Measurements from ENCODE around the gene GNG2. TPM values are rescaled to one million over a fixed set of nuclear protein-coding genes. Genes with fewer than 3 reads are reported as not detected.

Gene GNG2
- total RNA-seq, 2 donors from 2014 or later, result 14.5 to 29.5 TPM

DNA sequence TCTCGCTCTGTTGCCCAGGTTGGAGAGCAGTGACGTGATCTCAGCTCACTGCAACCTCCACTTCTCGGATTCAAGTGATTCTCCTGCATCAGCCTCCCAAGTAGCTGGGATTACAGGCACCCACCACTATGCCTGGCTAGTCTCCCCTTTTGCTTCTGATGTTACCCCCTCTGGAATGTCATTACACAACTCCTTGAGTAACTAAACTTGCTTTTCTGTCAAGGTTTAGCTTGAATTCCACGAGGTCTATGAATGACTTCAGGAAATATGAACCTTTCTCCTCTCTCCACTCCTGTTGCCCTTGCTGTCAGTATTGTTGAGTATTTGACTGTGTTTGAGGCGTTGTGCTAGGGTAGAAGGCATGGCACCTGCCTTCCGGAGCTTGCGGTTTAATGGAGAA, 112.2 kb downstream of the GNG2 start:
- no peak for DNase-seq (ENCODE audit: low spot score)
- intact Hi-C loops (cut with DNase I), result no loop called here

DNA sequence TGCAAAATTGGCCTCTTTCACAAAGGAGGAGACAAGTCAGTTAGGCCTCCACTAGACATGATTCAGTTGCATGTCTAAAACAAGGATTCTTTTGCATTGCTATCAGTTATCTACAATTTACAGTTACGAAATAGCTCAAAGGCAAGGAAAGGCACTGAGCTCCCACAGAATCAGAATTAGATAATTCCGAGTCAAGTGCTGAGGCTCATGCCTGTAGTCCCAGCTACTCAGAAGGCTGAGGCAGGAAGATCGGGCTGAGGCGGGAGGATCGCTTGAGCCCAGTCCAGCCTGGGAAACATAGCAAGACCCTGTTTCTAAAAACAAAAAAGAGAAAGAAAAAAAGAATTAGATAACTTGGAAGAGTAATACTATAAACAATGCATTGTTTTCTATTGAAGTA, 116.7 kb downstream of the GNG2 start:
- intact Hi-C loops (cut with DNase I), result loop anchor here in 1 of 2 donors (5.0 kb wide), 1 partner anchor 695 kb away; no protein-coding TSS in a partner anchor
- DNase-seq (ENCODE audit: low spot score), result no peak

DNA sequence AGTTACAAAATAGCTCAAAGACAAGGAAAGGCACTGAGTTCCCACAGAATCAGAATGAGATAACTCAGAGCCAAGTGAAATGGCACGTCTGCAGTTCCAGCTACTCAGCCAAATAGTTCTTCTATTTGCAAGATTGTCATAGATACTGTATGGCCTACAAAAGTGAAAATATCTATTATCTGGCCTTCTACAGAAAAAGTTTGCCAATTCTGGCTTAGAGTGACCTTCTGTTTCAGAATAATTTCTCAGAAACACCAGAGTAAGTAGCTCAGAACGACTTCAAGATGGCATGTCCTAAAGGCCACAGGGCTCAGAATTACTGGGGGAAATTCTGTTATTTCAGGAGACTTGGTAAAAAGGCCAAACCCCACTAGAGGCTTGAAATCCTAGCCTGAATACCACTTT, 118.3 kb downstream of the GNG2 start:
- intact Hi-C loops (cut with DNase I), result loop anchor here in 1 of 2 donors (5.0 kb wide), 1 partner anchor 696 kb away; no protein-coding TSS in a partner anchor
- DNase-seq (ENCODE audit: low spot score), result no peak

DNA sequence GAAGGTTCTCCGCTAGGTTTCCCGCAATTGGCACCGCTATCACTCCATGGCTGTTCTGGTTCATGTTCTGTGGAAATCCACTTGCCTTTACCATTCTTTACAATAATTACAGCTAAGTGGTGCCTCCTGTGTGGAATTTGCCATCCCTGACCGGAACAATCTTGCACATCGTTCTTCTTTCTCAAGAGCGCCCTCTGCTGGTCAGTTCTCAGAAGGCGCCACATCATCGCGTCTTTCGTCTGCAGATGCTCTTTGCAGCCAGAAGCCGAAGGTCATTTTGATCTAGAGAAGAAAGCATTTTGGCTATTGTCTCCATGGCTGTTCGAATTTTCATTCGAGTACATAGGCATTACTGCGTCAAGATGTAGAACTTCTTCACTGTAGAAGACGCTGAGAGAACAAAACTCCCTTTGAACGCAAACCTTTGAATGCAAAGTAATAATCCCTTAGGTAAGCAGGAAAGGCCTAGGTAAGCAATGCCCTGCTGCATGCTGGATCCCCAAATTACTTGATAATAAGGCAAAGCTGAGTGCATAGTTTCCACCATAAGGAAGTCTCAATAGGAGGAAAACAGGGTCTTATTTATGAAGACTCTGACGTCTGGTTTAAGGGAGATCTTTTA, 118.8 kb downstream of the GNG2 start:
- intact Hi-C loops (cut with DNase I), result loop anchor here in 1 of 2 donors (5.0 kb wide), 1 partner anchor 697 kb away; no protein-coding TSS in a partner anchor
- peak; percentile 93 for DNase-seq (ENCODE audit: low spot score)

DNA sequence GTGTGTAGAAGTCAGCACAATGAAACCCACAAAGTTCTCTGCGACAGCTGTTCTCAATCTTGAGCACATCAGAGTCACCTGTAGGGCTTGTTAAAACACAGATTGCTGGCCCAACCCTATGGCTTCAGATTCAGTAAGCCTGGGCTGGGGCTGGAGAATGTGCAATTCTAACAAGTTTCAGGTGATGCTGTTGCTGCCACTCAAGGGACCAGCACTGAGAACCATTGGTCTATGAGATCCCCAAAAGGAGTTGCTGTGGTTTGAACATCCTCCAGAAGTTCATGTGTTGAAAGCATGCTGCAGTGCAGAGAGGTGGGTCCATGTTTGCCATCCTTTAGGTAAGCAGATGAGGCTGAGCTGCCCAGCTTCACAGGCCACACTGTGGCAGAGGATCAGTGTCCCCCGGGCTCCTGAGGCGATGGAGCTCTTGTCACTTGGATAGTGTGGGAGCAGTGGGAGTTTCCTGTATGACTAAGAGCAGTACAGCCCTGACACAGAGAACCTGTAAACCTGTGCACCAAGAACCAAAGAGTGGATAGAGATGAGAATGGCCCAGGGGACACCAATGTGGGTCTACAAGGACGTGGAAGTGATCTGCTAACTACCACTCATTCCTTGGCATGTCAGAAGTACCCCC, 120.9 kb downstream of the GNG2 start:
- intact Hi-C loops (cut with DNase I), result no loop called here
- DNase-seq (ENCODE audit: low spot score), result no peak

DNA sequence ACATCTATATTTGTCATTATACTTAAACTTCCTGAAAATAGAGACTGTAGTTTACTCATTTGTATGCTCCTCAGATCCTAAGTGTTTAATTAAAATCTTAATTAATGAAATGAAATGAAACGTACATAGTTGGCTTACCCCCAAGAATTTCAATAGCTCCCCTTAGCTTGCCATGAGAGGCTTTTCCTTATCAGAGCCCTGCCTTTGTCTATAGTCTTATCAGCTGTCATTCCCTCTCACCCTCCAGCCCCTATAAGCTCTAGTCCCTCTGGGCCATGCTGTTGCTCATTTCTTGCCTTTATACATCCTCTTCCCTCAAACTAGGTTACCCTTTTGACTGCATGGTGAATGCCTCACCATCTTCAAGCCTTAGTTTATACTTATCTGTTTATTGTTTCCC, 127.8 kb downstream of the GNG2 start:
- DNase-seq (ENCODE audit: low spot score), result no peak
- intact Hi-C loops (cut with DNase I), result no loop called here

DNA sequence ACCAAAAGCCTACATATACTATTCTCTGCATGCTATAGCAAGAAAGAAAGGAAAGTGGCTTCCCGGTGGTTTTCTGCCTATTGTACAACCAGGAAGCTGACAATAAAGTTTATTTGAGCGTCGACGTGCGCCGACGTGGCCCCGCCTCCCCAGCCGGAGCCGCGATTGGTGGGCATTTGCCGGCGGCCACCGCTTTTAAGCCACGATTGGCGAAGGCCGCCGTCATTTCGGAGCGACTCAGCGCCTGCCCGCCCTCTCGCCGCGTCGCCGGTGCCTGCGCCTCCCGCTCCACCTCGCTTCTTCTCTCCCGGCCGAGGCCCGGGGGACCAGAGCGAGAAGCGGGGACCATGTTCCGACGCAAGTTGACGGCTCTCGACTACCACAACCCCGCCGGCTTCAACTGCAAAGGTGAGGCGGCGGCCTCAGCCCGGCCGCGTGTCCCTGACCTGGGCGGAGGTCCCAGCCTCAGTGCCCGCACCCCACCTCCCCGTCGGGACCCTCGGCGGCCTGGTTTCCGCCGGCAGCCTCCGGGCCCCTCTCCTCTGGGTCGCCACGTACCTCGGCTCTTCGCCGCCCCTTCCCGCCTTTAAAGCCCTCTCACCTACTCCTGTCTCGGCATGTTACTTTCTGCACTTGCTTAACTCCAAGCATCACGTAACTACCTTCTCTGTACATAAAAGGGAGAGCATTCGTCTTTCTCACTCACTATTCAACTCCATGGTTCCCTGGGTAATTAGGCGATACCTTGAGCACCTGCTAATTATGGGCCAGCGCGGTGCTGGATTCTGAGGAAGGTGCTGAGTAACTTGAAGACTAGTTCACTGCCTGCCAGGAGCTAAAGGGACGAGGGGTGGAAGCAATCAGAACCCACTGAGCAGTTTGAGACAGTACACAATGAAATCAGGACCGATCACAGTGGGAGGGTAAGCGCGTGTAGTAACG, 129.2 kb downstream of the GNG2 start, which contains the start of gene RTRAF:
RTRAF (plus strand) TSS at position 254 of the 942 bp plus-strand sequence; CDS start at position 348, 94 bp downstream.
- intact Hi-C loops (cut with DNase I), result loop anchor here (10.0 kb wide), 3 partner anchors 145 to 485 kb away; partner anchors contain the start of gene PTGDR (in 1 of the 2)
- DNase-seq (ENCODE audit: low spot score), result peak; percentile 98

DNA sequence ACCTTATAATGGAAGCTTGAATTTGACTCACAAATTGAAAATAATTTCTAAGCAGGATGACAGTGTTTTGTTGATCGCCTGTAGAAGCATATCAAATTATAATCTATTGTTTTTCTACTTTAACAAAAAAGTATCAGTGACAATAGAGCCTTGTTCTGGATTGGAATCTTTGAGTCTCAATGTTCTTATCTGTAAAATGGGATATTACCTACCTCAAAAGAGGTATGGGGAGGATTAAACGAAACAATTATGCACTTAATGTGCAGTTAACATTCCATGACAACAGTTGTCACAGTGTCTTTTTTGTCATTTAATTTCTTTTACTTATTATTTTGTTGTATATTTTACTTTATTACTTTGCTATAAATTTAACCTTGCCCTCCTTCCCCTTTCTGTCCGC, 130.1 kb downstream of the GNG2 start:
- intact Hi-C loops (cut with DNase I), result loop anchor here (10.0 kb wide), 3 partner anchors 144 to 484 kb away; partner anchors contain the start of gene PTGDR (in 1 of the 2)
- DNase-seq (ENCODE audit: low spot score), result no peak

DNA sequence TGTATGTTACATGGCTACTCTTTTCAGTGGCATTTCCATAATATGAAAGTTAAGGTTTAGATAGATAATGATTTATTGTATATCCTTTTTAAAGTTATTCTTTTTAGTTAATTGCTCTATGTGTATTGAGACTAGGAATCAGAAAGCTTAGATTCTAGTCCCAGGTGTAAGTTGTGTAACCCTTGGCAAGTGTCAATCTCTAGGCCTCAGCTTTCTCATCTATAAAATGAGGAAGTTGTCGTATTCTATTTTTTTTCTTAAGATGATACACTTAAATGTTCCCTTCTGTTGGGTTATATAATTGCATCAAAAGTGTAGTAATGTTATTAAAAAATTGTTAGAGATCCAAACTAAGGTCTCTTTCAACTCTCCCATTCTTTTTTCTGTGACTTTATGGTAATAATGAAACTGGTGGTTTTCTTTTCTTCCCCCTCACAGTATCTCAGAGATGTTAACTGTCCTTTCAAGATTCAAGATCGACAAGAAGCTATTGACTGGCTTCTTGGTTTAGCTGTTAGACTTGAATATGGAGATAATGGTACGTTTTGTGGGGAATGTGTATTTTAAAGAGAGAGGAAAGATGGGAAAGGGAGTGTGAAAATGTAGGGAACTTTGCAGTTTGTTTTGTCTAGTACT, 133.0 kb downstream of the GNG2 start:
- DNase-seq (ENCODE audit: low spot score), result no peak
- intact Hi-C loops (cut with DNase I), result loop anchor here (10.0 kb wide), 3 partner anchors 141 to 481 kb away; partner anchors contain the start of gene PTGDR (in 1 of the 2)

DNA sequence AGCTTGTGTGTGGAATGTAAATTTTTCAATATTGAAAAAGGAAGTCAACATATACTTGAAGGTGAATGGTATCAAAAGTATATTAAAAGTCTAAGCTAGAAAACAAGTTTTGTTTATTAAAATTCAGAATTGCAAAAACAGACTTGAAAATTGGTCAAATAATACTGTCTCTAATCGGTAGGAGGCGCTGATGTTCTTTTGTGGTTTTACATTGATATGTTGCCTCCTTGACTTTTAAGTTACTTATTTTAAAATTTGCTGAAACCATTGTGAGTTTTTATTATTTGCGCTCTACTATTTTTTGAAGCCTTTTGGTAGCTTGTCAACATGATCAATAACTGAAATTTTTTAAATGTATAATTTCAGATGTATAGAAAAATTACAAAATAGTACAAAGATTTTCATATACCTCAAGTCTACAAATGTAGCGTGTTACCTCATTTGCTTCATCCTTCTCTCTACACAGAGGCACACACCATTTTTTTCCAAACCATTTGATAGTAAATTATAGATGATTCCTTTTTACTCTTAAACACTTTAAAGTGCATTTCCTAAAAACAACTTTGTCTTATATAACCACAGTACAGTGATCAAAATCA, 135.8 kb downstream of the GNG2 start:
- intact Hi-C loops (cut with DNase I), result loop anchor here (5.0 to 10.0 kb wide), 4 partner anchors 136 to 479 kb away; partner anchors contain the start of gene PTGDR (in 1 of the 2)
- DNase-seq (ENCODE audit: low spot score), result no peak

DNA sequence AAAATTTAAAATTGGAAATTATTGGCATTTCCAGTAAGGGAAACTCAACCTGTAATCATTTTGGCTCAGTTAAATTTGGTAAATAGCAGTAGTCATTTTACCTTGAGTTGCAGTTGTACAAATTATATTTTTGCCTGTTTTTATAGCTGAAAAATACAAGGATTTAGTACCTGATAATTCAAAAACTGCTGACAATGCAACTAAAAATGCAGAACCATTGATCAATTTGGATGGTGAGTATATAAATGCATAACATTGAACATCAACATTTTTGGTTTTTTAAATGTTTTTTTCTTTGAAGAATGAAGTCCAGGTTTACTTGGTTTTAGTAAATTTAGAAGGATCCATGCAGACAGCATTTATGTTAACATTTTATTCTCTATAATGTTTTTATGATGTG, 137.9 kb downstream of the GNG2 start:
- intact Hi-C loops (cut with DNase I), result loop anchor here (5.0 to 10.0 kb wide), 4 partner anchors 134 to 476 kb away; partner anchors contain the start of gene PTGDR (in 1 of the 2)
- DNase-seq (ENCODE audit: low spot score), result no peak

DNA sequence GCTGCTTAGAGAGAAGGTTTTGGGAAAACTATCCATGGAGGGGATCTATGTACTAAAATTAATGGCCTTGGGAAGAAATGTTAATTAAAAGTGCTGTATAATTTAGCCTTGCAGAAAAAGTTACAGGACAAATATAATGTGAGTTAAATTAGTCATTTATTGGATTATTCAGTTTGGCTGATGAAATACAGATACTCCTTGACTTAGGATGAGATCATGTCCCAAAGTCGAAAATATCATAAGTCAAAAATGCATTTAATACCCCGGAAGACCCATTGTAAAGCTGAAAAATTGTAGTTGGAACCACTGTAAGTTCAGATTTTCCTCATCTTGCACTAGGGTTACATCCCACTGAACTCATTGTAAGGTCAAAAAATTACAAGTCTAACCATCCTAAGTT, 138.7 kb downstream of the GNG2 start:
- intact Hi-C loops (cut with DNase I), result loop anchor here (5.0 to 10.0 kb wide), 4 partner anchors 133 to 476 kb away; partner anchors contain the start of gene PTGDR (in 1 of the 2)
- no peak for DNase-seq (ENCODE audit: low spot score)

DNA sequence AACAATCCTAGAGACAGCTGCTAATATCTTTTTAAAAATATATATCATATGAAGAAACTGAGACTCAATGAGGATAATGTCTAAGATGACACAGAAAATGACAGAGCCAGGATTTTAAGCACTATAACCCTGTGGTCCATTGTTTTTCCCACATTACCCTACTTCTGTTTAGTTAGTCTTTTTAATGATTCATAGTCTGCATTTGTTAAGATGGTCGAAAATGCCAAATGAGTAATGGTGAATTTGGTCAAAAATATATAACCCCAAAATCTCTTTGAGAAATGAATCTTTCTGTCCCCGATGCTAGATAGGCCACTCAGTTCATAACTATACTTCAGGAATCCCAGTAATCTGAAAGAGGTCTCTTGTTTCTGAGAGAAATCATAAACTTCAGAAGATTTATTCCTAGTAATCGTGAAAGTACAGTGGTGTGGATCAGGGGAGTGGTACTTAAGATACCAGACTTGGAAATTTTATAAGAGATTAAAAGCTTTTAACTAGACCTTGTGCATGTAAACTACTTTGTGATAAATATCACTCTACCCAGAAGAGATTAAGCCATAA, 139.7 kb downstream of the GNG2 start:
- DNase-seq (ENCODE audit: low spot score), result no peak
- intact Hi-C loops (cut with DNase I), result loop anchor here in 1 of 2 donors (10.0 kb wide), 1 partner anchor 115 kb away; no protein-coding TSS in a partner anchor

DNA sequence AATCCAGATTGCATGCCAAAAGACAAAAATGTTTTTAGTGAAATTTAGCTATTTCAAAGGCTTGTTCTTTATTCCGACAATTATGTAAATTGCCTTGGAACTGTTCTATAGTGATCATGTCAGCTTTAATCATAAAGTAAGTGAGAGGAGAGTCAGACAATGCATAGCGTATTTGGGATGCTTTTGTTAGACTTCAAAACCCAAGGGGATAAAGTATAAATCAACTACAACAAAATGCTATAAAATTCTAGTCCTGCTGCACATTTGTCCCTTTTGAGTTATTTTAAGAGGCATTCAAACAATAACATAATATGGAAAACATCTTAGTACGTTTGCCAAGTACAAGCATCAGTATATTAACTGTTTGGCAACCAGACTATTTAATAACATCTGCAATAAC, 140.3 kb downstream of the GNG2 start:
- intact Hi-C loops (cut with DNase I), result loop anchor here in 1 of 2 donors (10.0 kb wide), 1 partner anchor 114 kb away; no protein-coding TSS in a partner anchor
- no peak for DNase-seq (ENCODE audit: low spot score)

DNA sequence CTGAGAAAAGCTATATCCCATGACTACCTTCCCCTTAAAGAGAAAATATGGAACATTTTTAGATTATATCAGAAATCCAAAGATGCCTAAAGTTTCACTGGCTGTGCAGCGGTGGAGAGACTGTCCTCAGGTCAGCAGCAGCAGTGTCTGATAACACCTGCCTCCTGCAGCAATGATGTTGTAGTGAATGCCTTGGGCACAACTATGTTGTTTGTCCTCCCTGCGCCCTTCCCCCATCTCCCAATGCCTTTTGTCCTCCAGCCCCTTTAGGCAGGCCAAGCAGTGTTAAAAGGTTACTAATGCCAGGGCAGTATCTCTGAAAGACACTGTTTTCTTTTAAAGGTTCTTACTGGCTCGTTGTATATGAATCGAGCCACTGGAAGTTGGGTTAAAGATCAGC, 142.1 kb downstream of the GNG2 start:
- intact Hi-C loops (cut with DNase I), result loop anchor here in 1 of 2 donors (10.0 kb wide), 1 partner anchor 112 kb away; no protein-coding TSS in a partner anchor
- DNase-seq (ENCODE audit: low spot score), result no peak

DNA sequence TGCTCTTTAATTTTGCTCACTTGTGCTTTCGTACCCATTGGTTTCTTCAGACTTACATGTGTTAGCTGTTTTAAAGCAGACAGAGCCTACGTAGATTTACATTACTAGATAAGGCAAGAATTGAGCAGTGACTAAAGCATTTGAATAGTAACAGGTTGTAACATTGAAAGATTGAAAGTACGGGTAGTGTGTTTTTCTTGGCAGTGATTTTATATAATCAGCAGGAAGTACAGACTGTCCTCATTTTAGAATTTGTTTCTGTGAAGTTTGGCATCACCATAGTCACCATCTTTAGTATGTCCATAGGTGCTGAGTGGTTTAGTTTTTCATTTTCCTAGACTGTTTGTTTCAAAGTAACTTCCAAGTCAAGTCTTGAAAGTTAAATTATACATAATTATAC, 142.9 kb downstream of the GNG2 start:
- DNase-seq (ENCODE audit: low spot score), result no peak
- intact Hi-C loops (cut with DNase I), result loop anchor here in 1 of 2 donors (10.0 kb wide), 1 partner anchor 111 kb away; no protein-coding TSS in a partner anchor

DNA sequence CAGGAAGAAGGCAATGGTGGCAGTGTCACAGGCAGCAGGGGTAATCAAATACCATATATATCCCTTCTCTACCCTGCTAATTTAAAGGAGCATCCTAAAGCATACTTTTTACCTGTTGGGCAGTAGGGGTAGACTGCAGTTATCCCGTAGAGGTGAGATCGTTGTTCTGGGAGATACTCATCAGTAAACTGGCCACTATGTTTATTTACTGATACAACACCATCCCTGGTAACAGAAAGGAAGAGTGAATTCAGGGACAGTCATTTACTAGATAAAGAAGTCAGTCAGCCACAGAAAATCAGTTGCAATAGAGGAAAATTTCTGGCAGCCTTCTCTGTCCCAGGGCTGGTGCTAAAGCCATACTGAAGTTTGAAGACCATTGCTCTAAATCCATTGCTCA, 145.2 kb downstream of the GNG2 start:
- intact Hi-C loops (cut with DNase I), result loop anchor here in 1 of 2 donors (10.0 kb wide), 1 partner anchor 109 kb away; no protein-coding TSS in a partner anchor
- DNase-seq (ENCODE audit: low spot score), result no peak

DNA sequence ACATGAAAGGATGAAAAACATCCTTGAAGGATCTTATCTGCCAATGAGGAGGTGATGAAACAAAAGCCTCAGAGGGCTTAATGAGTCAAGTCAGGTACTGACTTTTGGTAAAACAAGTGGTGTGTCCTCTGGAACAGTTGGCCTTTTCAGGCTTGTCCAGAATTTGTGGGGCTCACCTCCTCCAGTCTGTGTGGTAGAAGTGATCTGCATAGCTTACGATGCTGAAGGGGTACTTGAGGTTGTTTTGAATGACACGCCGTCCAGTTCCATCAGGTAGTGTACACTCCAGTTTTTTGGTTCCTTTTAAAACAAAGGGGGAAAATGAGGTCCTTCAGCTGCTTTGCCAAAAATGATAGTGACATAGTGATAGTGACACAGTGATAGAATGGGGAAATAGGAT, 145.9 kb downstream of the GNG2 start:
- intact Hi-C loops (cut with DNase I), result loop anchor here in 1 of 2 donors (10.0 kb wide), 1 partner anchor 108 kb away; no protein-coding TSS in a partner anchor
- no peak for DNase-seq (ENCODE audit: low spot score)
